SU-DHL-6 (cell line): ENCODE data around the gene KSR2.

ENCODE experiments used
- EZH2phosphoT487 ChIP-seq: fragments of 200-600 bp; sonication (generic), shearing (Covaris generic); conservative IDR thresholded peaks from 2 replicates; pipeline ENCODE4 v1.6.1; 2018; ENCODE audit warnings: mild to moderate bottlenecking, antibody characterized with exemption, low read length, moderate library complexity, mixed read lengths
- TF ChIP-seq, protein P1 (sequence below): fragments of 200-600 bp; sonication (generic); IDR thresholded peaks from one replicate; pipeline ENCODE4 v1.5.1; 2017; ENCODE audit warnings: antibody characterized with exemption, mild to moderate bottlenecking, low read length, moderate library complexity; ENCODE audit not compliant: insufficient read depth, poor library complexity, severe bottlenecking

- TF ChIP-seq, protein P1, sequence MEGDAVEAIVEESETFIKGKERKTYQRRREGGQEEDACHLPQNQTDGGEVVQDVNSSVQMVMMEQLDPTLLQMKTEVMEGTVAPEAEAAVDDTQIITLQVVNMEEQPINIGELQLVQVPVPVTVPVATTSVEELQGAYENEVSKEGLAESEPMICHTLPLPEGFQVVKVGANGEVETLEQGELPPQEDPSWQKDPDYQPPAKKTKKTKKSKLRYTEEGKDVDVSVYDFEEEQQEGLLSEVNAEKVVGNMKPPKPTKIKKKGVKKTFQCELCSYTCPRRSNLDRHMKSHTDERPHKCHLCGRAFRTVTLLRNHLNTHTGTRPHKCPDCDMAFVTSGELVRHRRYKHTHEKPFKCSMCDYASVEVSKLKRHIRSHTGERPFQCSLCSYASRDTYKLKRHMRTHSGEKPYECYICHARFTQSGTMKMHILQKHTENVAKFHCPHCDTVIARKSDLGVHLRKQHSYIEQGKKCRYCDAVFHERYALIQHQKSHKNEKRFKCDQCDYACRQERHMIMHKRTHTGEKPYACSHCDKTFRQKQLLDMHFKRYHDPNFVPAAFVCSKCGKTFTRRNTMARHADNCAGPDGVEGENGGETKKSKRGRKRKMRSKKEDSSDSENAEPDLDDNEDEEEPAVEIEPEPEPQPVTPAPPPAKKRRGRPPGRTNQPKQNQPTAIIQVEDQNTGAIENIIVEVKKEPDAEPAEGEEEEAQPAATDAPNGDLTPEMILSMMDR = no peak
- no peak for TF ChIP-seq EZH2phosphoT487
Measured at GRCh38 chr12:117821480-117822175, 147.2 kb downstream of the KSR2 start.
